Fibroblast of skin of left quadriceps (primary cell): Measurements from ENCODE around the gene RTP2.

Source experiments
- DNase-seq, 2 experiments: peaks; one replicate each; pipeline ENCODE4 v3.0.0-alpha.2; 2013; ENCODE audit warnings: low read depth in 2 of 2

The RTP2 gene

DNA sequence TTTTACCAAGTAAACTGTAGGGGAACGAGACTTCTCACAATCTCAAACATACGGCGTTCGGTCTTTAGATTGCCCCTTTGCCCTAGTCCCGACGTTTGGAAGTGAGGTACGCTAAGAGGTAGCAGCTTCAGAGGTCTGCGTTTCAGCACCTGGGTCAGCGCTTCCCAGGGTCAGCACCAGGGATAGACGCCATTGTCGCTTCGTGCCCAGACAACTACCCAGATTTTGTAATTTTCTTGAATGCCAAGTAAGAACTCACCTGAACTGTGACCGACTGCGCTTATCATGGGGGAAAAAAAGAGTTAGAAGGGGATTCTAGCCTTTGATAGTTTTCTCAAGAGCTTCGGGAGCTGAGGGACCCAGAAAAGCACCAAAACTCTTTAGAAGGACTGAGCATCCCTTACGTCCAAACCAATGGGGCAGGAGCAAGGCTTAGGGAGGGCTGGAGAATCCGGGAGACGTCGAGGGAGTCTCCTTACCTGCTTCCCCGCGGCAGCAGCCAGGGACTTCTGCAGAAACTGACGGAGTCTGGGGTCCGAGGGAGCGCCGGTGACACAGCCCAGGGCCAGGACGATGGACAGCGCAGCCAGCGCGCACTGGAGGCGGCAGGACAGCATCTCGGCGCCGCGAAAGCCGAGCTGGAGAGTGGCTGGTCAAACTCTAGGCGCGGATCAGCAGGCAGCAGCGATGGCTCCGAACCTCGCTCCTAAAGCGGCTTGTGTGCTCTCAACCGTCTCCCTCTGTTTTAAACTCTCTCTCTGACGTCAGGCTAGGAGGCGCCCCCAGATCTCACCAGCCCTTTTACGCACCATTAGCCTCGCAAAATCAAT is 32.5 kb downstream of the RTP2 start, which contains the start of gene SST:
SST (minus strand) TSS at position 720 of the 830 bp plus-strand sequence; CDS start at position 617, 103 bp downstream.
- DNase-seq, result peak; percentile 11 to 14

GRCh38 chr3:187667526-187667925 is 34.8 kb downstream of the RTP2 start:
- no peak for DNase-seq

DNA sequence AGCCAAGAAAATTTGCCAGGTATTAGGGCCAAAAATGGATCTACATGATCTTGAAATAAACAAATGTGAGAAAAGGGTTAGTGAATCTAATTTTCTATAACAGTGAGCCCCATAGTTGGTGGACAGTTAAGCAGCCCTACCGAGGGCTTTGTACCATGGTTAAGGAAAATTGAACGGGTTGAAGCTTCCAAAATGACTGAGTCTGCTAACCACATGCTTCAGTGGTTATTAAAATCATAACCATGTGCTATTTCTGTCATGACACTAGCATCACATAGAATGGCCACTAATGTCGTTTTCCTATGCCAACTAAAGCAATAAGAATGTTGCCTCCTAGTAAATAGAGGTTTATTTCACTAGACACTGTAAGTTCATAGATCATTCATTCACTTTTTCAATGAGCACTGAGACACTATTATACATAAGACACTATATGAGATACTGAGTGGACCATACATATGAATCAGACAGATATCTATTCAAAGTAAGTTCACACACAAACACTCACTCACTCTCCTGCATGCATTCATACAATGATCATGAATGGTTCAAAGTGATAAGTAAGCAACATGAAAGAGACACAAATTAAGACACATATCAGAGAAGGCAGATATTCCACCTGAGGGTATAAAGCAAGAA is 36.5 kb downstream of the RTP2 start:
- no peak for DNase-seq

GRCh38 chr3:187665010-187665409 is 37.3 kb downstream of the RTP2 start:
- no peak for DNase-seq

DNA sequence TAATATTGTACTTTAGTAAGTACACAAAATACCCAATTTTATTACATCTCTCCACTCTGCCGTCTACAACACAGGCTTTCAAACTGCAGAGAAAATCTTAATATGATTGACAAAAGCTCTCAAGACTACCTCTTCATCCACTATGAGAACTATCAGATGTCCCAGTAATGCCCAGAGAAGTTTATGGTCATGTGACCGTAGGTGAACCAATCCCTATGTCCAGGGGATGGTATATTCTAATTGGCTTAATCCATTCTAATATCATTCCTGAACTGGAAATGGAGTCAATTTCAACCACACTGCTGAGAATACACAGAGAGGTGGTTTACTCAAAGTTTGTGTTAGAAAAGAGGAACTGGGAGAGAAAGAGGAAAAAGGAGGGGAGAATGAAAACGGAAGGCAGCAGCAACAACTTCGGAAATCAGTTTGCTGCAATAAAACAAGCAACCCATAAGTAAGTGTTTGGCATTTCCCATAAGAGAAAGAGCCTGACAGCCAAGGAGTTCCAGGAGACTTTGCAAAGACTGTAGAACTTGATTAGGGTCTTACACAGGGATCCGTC is 39.4 kb downstream of the RTP2 start:
- DNase-seq, result no peak

DNA sequence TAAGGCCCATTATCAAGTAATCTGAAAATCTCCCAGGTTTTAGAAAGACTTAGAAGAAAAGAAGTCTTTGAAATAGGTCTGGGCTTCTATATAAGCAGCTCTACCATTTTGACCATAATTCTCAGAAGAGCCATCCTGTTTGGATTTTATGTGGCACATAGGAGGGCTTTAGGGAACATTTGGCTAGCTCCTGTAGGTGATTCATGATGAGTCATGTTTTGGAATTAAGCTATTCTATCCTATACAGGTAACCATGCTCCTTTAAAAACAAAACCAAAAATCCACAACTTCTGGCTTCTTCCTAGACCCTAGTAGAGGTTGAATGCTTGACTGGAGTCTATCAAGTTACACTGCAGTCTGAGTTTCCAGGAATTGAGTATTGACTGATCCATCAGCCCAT is 41.1 kb downstream of the RTP2 start:
- DNase-seq, result no peak

DNA sequence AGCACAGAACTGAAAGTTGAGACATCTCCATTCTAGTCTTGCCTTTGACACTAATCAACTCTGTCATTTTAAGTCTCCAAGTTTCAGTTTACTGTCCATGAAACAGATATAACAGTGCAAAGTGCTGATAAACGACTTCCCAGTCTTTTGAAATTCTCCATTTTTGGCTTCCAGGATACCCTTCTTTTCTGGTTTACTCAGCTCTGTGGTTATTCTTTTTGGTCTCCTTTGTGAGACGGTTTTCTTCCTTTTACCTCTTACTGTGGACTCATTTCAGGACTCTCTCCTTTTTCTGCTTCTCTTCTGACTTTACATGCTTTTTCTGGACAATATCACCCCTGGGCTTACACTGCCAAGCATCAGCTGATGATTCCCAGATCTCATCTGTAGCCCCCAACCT is 51.1 kb downstream of the RTP2 start:
- no peak for DNase-seq
